Ovary (tissue), 9 donors: ENCODE measurements around the gene MGME1. TPM values are rescaled to one million over a fixed set of nuclear protein-coding genes. Genes with fewer than 3 reads are reported as not detected.

ENCODE experiments used
- DNase-seq, 5 donors: peaks; one replicate each; pipeline ENCODE4 v3.0.0-alpha.2; 2019 to 2020
- H3K27ac ChIP-seq, 2 donors: fragments of 200-600 bp; one replicate each; pipeline versions ENCODE4 v1.5.1 to v1.8.0; 2019 to 2022
- H3K27me3 ChIP-seq: fragments of 200-600 bp; one replicate; pipeline ENCODE4 v1.8.0; 2022
- H3K36me3 ChIP-seq: fragments of 200-600 bp; sonication (generic); one replicate; pipeline ENCODE4 v1.5.1; 2019
- H3K4me1 ChIP-seq: one replicate; pipeline ENCODE4 v1.8.1; 2013; ENCODE audit warnings: mild to moderate bottlenecking, moderate library complexity; ENCODE audit not compliant: insufficient read depth
- H3K4me3 ChIP-seq: fragments of 200-600 bp; sonication (generic); one replicate; pipeline ENCODE4 v1.5.1; 2017
- H3K9me3 ChIP-seq, 2 donors: fragments of 200-600 bp in 1 of 2; sonication (generic) in 1 of 2; one replicate each; pipeline versions ENCODE4 v1.5.1 to v1.8.1; 2013 to 2019; ENCODE audit warnings: mild to moderate bottlenecking in 1 of 2, moderate library complexity in 1 of 2
- EP300 ChIP-seq: sonication (generic); formaldehyde crosslinking; IDR thresholded peaks from one replicate; pipeline ENCODE4 v1.6.1; 2017; ENCODE audit warnings: antibody characterized with exemption
- POLR2A ChIP-seq: fragments of 450-650 bp; IDR thresholded peaks from one replicate; pipeline ENCODE4 v1.6.1; 2017; ENCODE audit warnings: antibody characterized with exemption, mild to moderate bottlenecking, moderate library complexity
- WGBS, 3 donors: extraction: QIAGEN DNeasy Blood & Tissue Kit in 1 of 3; methylation state at CpG; one replicate each; pipeline versions ENCODE4 v1.1.5 to v1.1.7; 2013 to 2017; 5-methylcytosine and 5-hydroxymethylcytosine counted together
- intact Hi-C, 4 donors: fragments of 100-400 bp; cut with DNase I; formaldehyde crosslinking; loops; one replicate each; pipeline versions ENCODE4 v1.11.0 to v1.15.1; 2022 to 2023
- polyA plus RNA-seq, 2 donors: library from polyadenylated mRNA; stranded (reverse); fragments of 200-250 nt in 1 of 2; fragments of 350-450 nt in 1 of 2; fragmentation: Illumina TruSeq in 1 of 2; extraction: RNeasy Lipid Tissue Mini Kit (QIAGEN cat#74804) in 1 of 2; gene quantifications; one replicate each; pipeline ENCODE4 v1.2.3, GENCODE V29; 2013 to 2014
- total RNA-seq, 7 donors: library from RNA; depleted of rRNA in 2 of 7; stranded (reverse); fragments of >200 nt in 2 of 7; fragmentation: NEBNext Ultra II Directional in 3 of 7; extraction: Animal tissue kit (Norgen Biotek cat#: 25700) in 3 of 7; gene quantifications; one replicate each; pipeline versions ENCODE4 v1.1.0 to v1.2.4, GENCODE V29; 2016 to 2023
- TF ChIP-seq, protein P1 (sequence below), 3 donors: fragments of 450-650 bp in 2 of 3; fragments of 200-600 bp in 1 of 3; IDR thresholded peaks; one replicate each; pipeline versions ENCODE4 v1.5.1 to v1.8.0; 2016 to 2022; ENCODE audit warnings: antibody characterized with exemption in 3 of 3, mild to moderate bottlenecking in 1 of 3
- donor health status: DM: no; HTN: no; CAD: no; lungs with moderate emphysema.
- donor health status: DM: no; HTN: no; CAD: no.
- donor health status: Bipolar disorder and iron deficiency.
- donor health status: DM: yes; HTN: yes; CAD: no.
- donor health status: DM: no; HTN: no; CAD: no.
- donor health status: DM: yes; HTN: yes; CAD: no.

MGME1 gene
- total and polyA plus RNA-seq, 9 donors = 5.1 to 11.9 (median 8.3) TPM

GRCh38 chr20:18005990-18006364, 37.2 kb downstream of the MGME1 start:
- Histone ChIP-seq H3K4me3 (no peak overlapping the region), H3K27ac (no peak overlapping the region), H3K36me3 (no peaks in the 10 kb centered on the region), H3K9me3 (no peaks in the 10 kb centered on the region), H3K4me1 (peaks cover 2% of the 10 kb centered on the region), H3K27me3 (no peaks in the 10 kb centered on the region)
- DNase-seq = no peak
- 50 to 62% (median 53%) methylated on average over 6 of the region's 6 CpGs for WGBS, 3 donors
- TF ChIP-seq EP300 = no peak
- TF ChIP-seq, protein P1, sequence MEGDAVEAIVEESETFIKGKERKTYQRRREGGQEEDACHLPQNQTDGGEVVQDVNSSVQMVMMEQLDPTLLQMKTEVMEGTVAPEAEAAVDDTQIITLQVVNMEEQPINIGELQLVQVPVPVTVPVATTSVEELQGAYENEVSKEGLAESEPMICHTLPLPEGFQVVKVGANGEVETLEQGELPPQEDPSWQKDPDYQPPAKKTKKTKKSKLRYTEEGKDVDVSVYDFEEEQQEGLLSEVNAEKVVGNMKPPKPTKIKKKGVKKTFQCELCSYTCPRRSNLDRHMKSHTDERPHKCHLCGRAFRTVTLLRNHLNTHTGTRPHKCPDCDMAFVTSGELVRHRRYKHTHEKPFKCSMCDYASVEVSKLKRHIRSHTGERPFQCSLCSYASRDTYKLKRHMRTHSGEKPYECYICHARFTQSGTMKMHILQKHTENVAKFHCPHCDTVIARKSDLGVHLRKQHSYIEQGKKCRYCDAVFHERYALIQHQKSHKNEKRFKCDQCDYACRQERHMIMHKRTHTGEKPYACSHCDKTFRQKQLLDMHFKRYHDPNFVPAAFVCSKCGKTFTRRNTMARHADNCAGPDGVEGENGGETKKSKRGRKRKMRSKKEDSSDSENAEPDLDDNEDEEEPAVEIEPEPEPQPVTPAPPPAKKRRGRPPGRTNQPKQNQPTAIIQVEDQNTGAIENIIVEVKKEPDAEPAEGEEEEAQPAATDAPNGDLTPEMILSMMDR (IDR thresholded peaks at IDR 0.05) = no peak
- intact Hi-C loops = no loop called here

DNA sequence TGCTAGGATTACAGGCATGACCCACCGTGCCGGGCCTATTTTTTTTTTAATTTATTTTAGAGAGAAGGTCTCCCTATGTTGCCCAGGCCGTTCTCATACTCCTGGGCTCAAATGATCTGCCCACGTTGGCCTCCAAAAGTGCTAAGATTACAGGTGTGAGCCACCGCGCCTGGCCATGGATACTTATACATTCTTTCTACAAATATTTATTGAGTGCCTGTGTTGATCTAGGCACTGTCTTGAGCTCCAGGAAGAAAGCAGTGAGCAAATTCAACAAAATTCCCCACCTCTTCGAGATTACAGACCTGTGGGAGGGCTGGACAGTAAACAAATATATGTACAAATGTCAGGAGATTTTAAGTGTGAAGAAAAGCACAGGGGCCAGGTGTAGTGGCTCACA, 37.9 kb downstream of the MGME1 start:
- no peaks in the 10 kb centered on the region for H3K36me3 ChIP-seq
- TF ChIP-seq POLR2A = no peak
- TF ChIP-seq EP300 = no peak
- TF ChIP-seq, protein P1 (IDR thresholded peaks at IDR 0.05) = no peak
- intact Hi-C loops = no loop called here
- no peaks in the 10 kb centered on the region for H3K9me3 ChIP-seq
- no peak overlapping the region for H3K27ac ChIP-seq
- 89 to 90% (median 90%) methylated on average over 7 of the region's 7 CpGs for WGBS, 3 donors
- H3K4me3 ChIP-seq = no peak overlapping the region
- no peaks in the 10 kb centered on the region for H3K27me3 ChIP-seq
- peaks cover 2% of the 10 kb centered on the region for H3K4me1 ChIP-seq
- no peak for DNase-seq

- Histone ChIP-seq H3K9me3 (no peaks in the 10 kb centered on the region), H3K4me1 (peaks cover 2% of the 10 kb centered on the region), H3K27ac (no peak overlapping the region), H3K27me3 (no peaks in the 10 kb centered on the region), H3K4me3 (no peak overlapping the region), H3K36me3 (no peaks in the 10 kb centered on the region)
- no peak for TF ChIP-seq POLR2A
- TF ChIP-seq EP300 = no peak
- TF ChIP-seq, protein P1 (IDR thresholded peaks at IDR 0.05) = no peak
- 53 to 61% (median 56%) methylated on average over 19 of the region's 19 CpGs for WGBS, 3 donors
- DNase-seq = peak; percentile 29 to 77 (median 55)
- intact Hi-C loops = no loop called here
Measured at GRCh38 chr20:18007534-18008292, 38.9 kb downstream of the MGME1 start.

- DNase-seq = no peak
- Histone ChIP-seq H3K4me3 (no peak overlapping the region), H3K27ac (no peak overlapping the region), H3K36me3 (no peaks in the 10 kb centered on the region), H3K4me1 (peaks cover 2% of the 10 kb centered on the region), H3K9me3 (no peaks in the 10 kb centered on the region), H3K27me3 (no peaks in the 10 kb centered on the region)
- TF ChIP-seq EP300 (no peak), POLR2A (no peak)
- TF ChIP-seq, protein P1 (IDR thresholded peaks at IDR 0.05) = no peak
- intact Hi-C loops = no loop called here
- WGBS, 3 donors = 77 to 84% (median 81%) methylated on average over 7 of the region's 7 CpGs
Measured at GRCh38 chr20:18009116-18009515, 40.3 kb downstream of the MGME1 start.
